ENCODE results near the gene TMCO4. TPM values are rescaled to one million over a fixed set of nuclear protein-coding genes. Genes with fewer than 3 reads are reported as not detected.

TMCO4 gene
- total RNA-seq, 1 experiment from 2014 or later = 15.1 TPM

- Histone ChIP-seq H3K9me3 (no peaks in the 10 kb centered on the region), H3K27me3 (replicated peaks; ENCODE audit: control insufficient read depth, insufficient read depth, low read length) (no peaks in the 10 kb centered on the region), H3K36me3 (ENCODE audit: control insufficient read depth, insufficient read depth, low read length) (no peaks in the 10 kb centered on the region), H3K4me1 (no peaks in the 10 kb centered on the region), H3K4me3 (ENCODE audit: low read depth, low read length) (no peak overlapping the region)
- intact Hi-C loops (cut with micrococcal nuclease; ENCODE audit: unreplicated experiment) = no loop called here
- TF ChIP-seq, protein P1, sequence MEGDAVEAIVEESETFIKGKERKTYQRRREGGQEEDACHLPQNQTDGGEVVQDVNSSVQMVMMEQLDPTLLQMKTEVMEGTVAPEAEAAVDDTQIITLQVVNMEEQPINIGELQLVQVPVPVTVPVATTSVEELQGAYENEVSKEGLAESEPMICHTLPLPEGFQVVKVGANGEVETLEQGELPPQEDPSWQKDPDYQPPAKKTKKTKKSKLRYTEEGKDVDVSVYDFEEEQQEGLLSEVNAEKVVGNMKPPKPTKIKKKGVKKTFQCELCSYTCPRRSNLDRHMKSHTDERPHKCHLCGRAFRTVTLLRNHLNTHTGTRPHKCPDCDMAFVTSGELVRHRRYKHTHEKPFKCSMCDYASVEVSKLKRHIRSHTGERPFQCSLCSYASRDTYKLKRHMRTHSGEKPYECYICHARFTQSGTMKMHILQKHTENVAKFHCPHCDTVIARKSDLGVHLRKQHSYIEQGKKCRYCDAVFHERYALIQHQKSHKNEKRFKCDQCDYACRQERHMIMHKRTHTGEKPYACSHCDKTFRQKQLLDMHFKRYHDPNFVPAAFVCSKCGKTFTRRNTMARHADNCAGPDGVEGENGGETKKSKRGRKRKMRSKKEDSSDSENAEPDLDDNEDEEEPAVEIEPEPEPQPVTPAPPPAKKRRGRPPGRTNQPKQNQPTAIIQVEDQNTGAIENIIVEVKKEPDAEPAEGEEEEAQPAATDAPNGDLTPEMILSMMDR (IDR thresholded peaks at IDR 0.05; ENCODE audit: insufficient read depth in 1 of 2, low read depth in 1 of 2, low read length in 1 of 2, severe bottlenecking in 1 of 2, unreplicated experiment in 1 of 2) = no peak
- Mint-ChIP-seq H3K27me3 (ENCODE audit: insufficient read depth, unreplicated experiment) (no peaks in the 10 kb centered on the region), H3K36me3 (ENCODE audit: insufficient read depth, unreplicated experiment) (no peaks in the 10 kb centered on the region), H3K4me3 (ENCODE audit: unreplicated experiment) (no peak overlapping the region), H3K4me1 (ENCODE audit: low read depth, unreplicated experiment) (no peaks in the 10 kb centered on the region), H3K27ac (ENCODE audit: unreplicated experiment) (no peak overlapping the region), H3K9me3 (ENCODE audit: unreplicated experiment) (no peaks in the 10 kb centered on the region)
- BruUV-seq (replicated peaks) = no TSS peak
- POLR2A ChIA-PET = no interaction called here
- CTCF ChIA-PET = no interaction called here
- no peak for DNase-seq
Observed at GRCh38 chr1:19731311-19731821, 68.3 kb downstream of the TMCO4 start.

- BruUV-seq (replicated peaks) = no TSS peak
- intact Hi-C loops (cut with micrococcal nuclease; ENCODE audit: unreplicated experiment) = no loop called here
- ChIA-PET POLR2A (no interaction called here), CTCF (no interaction called here)
- H3K4me1 Mint-ChIP-seq (ENCODE audit: low read depth, unreplicated experiment) = no peaks in the 10 kb centered on the region
- no peak for DNase-seq
- H3K4me3 Mint-ChIP-seq (ENCODE audit: unreplicated experiment) = no peak overlapping the region
- H3K27me3 Mint-ChIP-seq (ENCODE audit: insufficient read depth, unreplicated experiment) = no peaks in the 10 kb centered on the region
- no peaks in the 10 kb centered on the region for H3K9me3 Mint-ChIP-seq (ENCODE audit: unreplicated experiment)
- no peaks in the 10 kb centered on the region for H3K36me3 Mint-ChIP-seq (ENCODE audit: insufficient read depth, unreplicated experiment)
- TF ChIP-seq, protein P1 (IDR thresholded peaks at IDR 0.05; ENCODE audit: insufficient read depth in 1 of 2, low read depth in 1 of 2, low read length in 1 of 2, severe bottlenecking in 1 of 2, unreplicated experiment in 1 of 2) = no peak
- H3K36me3 ChIP-seq (ENCODE audit: control insufficient read depth, insufficient read depth, low read length) = no peaks in the 10 kb centered on the region
- H3K4me3 ChIP-seq (ENCODE audit: low read depth, low read length) = no peak overlapping the region
- H3K4me1 ChIP-seq = no peaks in the 10 kb centered on the region
- H3K27me3 ChIP-seq (replicated peaks; ENCODE audit: control insufficient read depth, insufficient read depth, low read length) = no peaks in the 10 kb centered on the region
- no peaks in the 10 kb centered on the region for H3K9me3 ChIP-seq
- no peak overlapping the region for H3K27ac Mint-ChIP-seq (ENCODE audit: unreplicated experiment)
Observed at GRCh38 chr1:19730793-19731192, 68.9 kb downstream of the TMCO4 start.

DNA sequence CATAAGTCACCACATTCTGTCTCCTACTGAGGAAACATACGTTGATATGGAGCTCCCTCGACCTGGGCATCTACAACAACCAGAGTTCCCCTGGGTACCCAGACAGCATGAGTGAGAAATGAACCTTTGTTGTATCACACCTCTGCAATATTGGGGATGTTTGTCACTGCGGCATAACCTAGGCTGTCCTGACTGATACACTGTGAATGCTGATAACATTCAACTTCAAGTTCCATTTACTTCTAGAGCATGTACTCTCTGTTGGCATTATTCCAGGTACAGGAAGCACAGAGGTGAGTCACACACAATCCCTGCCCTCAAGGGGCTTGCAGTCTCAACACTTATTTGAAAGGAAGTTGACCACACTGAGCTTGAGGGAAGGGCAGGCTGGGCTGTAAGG lies 69.5 kb downstream of the TMCO4 start:
- no peaks in the 10 kb centered on the region for H3K36me3 Mint-ChIP-seq (ENCODE audit: insufficient read depth, unreplicated experiment)
- no TSS peak for BruUV-seq (replicated peaks)
- no peaks in the 10 kb centered on the region for H3K27me3 Mint-ChIP-seq (ENCODE audit: insufficient read depth, unreplicated experiment)
- CTCF ChIA-PET = no interaction called here
- H3K4me1 ChIP-seq = no peaks in the 10 kb centered on the region
- no peak overlapping the region for H3K4me3 Mint-ChIP-seq (ENCODE audit: unreplicated experiment)
- no peak for DNase-seq
- no peaks in the 10 kb centered on the region for H3K36me3 ChIP-seq (ENCODE audit: control insufficient read depth, insufficient read depth, low read length)
- POLR2A ChIA-PET = no interaction called here
- no peaks in the 10 kb centered on the region for H3K9me3 ChIP-seq
- H3K27me3 ChIP-seq (replicated peaks; ENCODE audit: control insufficient read depth, insufficient read depth, low read length) = no peaks in the 10 kb centered on the region
- TF ChIP-seq, protein P1 (IDR thresholded peaks at IDR 0.05; ENCODE audit: insufficient read depth in 1 of 2, low read depth in 1 of 2, low read length in 1 of 2, severe bottlenecking in 1 of 2, unreplicated experiment in 1 of 2) = no peak
- intact Hi-C loops (cut with micrococcal nuclease; ENCODE audit: unreplicated experiment) = no loop called here
- no peak overlapping the region for H3K4me3 ChIP-seq (ENCODE audit: low read depth, low read length)
- H3K9me3 Mint-ChIP-seq (ENCODE audit: unreplicated experiment) = no peaks in the 10 kb centered on the region
- H3K4me1 Mint-ChIP-seq (ENCODE audit: low read depth, unreplicated experiment) = no peaks in the 10 kb centered on the region
- no peak overlapping the region for H3K27ac Mint-ChIP-seq (ENCODE audit: unreplicated experiment)
